Calu3 (cell line): ENCODE data around the gene HCK. TPM values are rescaled to one million over a fixed set of nuclear protein-coding genes. Genes with fewer than 3 reads are reported as not detected.

Experiments
- BruUV-seq: library from RNA; stranded (reverse); fragments of 400-500 nt; replicated peaks from 2 replicates; lab custom pipeline; 2021; lab: Mats Ljungman, UMichigan
- CTCF ChIA-PET: fragments of 300-600 bp; sonication (Branson Sonifier 250); formaldehyde crosslinking; loops from one replicate; lab custom pipeline; 2022; ENCODE audit warnings: antibody characterized with exemption; lab: Charles Lee
- DNase-seq: peaks from one replicate; pipeline ENCODE4 v3.0.0; 2022
- H3K27ac Mint-ChIP-seq: one replicate; pipeline ENCODE4 v1.8.0; 2022; ENCODE audit warnings: mixed read lengths; ENCODE audit not compliant: unreplicated experiment
- H3K27me3 Mint-ChIP-seq: one replicate; pipeline ENCODE4 v1.8.0; 2022; ENCODE audit warnings: mixed read lengths; ENCODE audit not compliant: unreplicated experiment
- H3K36me3 Mint-ChIP-seq: one replicate; pipeline ENCODE4 v1.8.0; 2022; ENCODE audit warnings: mild to moderate bottlenecking, moderate library complexity, mixed read lengths; ENCODE audit not compliant: insufficient read depth, unreplicated experiment
- H3K4me1 Mint-ChIP-seq: one replicate; pipeline ENCODE4 v1.8.0; 2022; ENCODE audit warnings: mild to moderate bottlenecking, low read depth, mixed read lengths; ENCODE audit not compliant: unreplicated experiment
- H3K4me3 Mint-ChIP-seq: one replicate; pipeline ENCODE4 v1.8.0; 2022; ENCODE audit warnings: mild to moderate bottlenecking, low read depth, moderate library complexity, mixed read lengths; ENCODE audit not compliant: unreplicated experiment
- H3K9me3 Mint-ChIP-seq: one replicate; pipeline ENCODE4 v1.8.0; 2022; ENCODE audit warnings: low read depth, mixed read lengths; ENCODE audit not compliant: unreplicated experiment
- intact Hi-C: fragments of 100-400 bp; cut with micrococcal nuclease; formaldehyde crosslinking; loops from one replicate; pipeline ENCODE4 v1.10.0; 2022; ENCODE audit not compliant: unreplicated experiment
- total RNA-seq: library from RNA; stranded (reverse); gene quantifications from 2 replicates; pipeline ENCODE4 v1.2.3, GENCODE V29; 2022
- TF ChIP-seq, protein P1 (sequence below): fragments of 200-600 bp; IDR thresholded peaks from one replicate; pipeline ENCODE4 v1.8.0; 2022; ENCODE audit warnings: antibody characterized with exemption; ENCODE audit not compliant: unreplicated experiment

The HCK gene
- total RNA-seq, 1 experiment from 2014 or later, result not detected

DNA sequence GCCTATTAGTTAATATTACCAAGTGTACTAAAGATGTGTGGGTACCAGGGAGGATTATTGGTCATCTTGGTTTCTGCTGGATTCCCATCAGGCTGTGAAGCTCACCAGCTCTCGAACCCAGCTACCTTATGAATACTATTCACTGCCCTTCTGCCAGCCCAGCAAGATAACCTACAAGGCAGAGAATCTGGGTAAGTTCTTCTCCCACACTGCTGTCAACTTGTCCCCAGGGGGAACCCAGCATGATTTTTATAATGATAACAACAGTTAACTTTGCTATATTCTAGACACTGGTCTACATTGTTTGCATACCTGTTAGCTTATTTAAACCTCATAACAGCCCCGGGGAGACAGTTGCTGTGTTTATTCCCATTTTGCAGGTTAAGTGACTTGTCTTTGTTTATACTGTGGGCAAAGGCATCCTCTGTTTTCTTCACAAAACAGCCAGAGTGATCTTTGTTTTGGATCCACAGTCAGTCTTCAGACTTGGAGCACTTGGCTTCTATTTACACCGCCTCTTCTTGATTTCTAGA lies 84.0 kb downstream of the HCK start:
- intact Hi-C loops, result no loop called here
- no peak overlapping the region for H3K4me3 Mint-ChIP-seq
- H3K4me1 Mint-ChIP-seq, result no peaks in the 10 kb centered on the region
- H3K27me3 Mint-ChIP-seq, result no peaks in the 10 kb centered on the region
- H3K27ac Mint-ChIP-seq, result no peak overlapping the region
- no peak for DNase-seq
- peaks cover 29% of the 10 kb centered on the region for H3K36me3 Mint-ChIP-seq
- BruUV-seq, result no TSS peak
- TF ChIP-seq, protein P1, sequence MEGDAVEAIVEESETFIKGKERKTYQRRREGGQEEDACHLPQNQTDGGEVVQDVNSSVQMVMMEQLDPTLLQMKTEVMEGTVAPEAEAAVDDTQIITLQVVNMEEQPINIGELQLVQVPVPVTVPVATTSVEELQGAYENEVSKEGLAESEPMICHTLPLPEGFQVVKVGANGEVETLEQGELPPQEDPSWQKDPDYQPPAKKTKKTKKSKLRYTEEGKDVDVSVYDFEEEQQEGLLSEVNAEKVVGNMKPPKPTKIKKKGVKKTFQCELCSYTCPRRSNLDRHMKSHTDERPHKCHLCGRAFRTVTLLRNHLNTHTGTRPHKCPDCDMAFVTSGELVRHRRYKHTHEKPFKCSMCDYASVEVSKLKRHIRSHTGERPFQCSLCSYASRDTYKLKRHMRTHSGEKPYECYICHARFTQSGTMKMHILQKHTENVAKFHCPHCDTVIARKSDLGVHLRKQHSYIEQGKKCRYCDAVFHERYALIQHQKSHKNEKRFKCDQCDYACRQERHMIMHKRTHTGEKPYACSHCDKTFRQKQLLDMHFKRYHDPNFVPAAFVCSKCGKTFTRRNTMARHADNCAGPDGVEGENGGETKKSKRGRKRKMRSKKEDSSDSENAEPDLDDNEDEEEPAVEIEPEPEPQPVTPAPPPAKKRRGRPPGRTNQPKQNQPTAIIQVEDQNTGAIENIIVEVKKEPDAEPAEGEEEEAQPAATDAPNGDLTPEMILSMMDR, result no peak
- H3K9me3 Mint-ChIP-seq, result no peaks in the 10 kb centered on the region
- CTCF ChIA-PET, result interaction anchor here (0.5 kb wide), 1 partner anchor 15 kb away, joined by 3 read pairs; no protein-coding TSS in a partner anchor

DNA sequence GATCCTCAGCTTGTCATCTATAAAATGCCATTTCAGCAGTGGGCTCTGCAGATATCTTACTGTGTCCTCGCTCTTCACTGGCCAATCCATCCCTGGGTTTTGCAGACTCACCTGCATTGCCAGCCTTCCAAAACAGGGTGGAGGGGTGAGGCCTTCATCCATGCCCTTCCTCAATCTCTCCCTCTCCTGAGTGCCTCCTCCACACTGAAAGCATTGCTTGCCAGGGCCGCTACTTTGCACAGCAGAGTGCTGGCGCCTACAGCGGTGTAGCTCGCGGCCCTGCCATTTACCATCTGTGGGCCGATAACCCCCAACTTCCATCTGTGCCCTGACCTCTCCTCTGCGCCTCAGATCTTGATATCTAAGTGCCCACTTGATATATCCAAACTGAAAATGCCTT lies 86.9 kb downstream of the HCK start:
- no peaks in the 10 kb centered on the region for H3K27me3 Mint-ChIP-seq
- intact Hi-C loops, result no loop called here
- peaks cover 45% of the 10 kb centered on the region for H3K36me3 Mint-ChIP-seq
- H3K27ac Mint-ChIP-seq, result no peak overlapping the region
- TF ChIP-seq, protein P1, result no peak
- no peaks in the 10 kb centered on the region for H3K9me3 Mint-ChIP-seq
- no peak for DNase-seq
- H3K4me1 Mint-ChIP-seq, result no peaks in the 10 kb centered on the region
- CTCF ChIA-PET, result no interaction called here
- no peak overlapping the region for H3K4me3 Mint-ChIP-seq
- no TSS peak for BruUV-seq

DNA sequence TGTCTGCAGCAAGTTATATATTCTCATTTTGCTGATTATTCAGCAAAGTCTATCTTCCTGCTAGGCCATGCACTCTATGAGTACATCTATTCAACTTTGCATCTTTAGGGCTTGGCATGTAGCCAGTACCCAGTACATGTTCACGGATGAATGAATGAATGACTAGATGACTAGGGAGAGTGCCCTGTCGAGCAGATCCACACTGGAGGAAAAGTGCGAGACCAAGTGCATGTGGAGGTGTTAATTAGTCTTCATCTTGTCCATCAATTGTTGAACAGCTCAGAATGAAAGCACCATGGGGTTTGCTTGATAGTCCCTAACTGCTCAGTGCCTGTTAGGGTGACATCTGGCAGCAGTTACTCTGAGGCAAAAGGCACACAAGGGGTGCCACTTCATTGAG lies 87.9 kb downstream of the HCK start:
- Mint-ChIP-seq H3K4me3 (no peak overlapping the region), H3K27ac (no peak overlapping the region), H3K4me1 (no peaks in the 10 kb centered on the region), H3K36me3 (peaks cover 53% of the 10 kb centered on the region), H3K27me3 (no peaks in the 10 kb centered on the region), H3K9me3 (no peaks in the 10 kb centered on the region)
- DNase-seq, result no peak
- TF ChIP-seq, protein P1, result no peak
- intact Hi-C loops, result no loop called here
- CTCF ChIA-PET, result interaction anchor here (0.7 kb wide), 1 partner anchor 67 kb away, joined by 4 read pairs; no protein-coding TSS in a partner anchor
- BruUV-seq, result no TSS peak

DNA sequence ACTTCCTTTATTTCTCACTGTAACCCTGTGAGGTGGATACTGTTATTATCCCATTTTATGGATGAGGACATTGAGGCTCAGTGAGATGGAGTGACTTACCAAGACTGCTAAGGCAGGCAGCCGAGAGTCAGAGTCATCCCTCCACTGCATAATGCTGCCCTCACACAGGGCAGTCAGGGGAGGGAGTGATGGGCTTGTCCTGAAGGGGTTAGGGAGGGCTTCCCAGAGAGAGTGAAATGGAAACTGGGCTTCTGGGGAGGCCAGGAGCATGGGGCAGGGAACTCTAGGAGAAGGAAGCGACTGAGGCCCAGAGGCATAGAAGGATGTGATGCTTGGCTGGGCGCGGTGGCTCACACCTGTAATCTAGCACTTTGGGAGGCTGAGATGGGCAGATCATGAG lies 88.6 kb downstream of the HCK start:
- CTCF ChIA-PET, result no interaction called here
- H3K4me1 Mint-ChIP-seq, result no peaks in the 10 kb centered on the region
- peaks cover 59% of the 10 kb centered on the region for H3K36me3 Mint-ChIP-seq
- no peak overlapping the region for H3K4me3 Mint-ChIP-seq
- no peaks in the 10 kb centered on the region for H3K9me3 Mint-ChIP-seq
- DNase-seq, result no peak
- H3K27ac Mint-ChIP-seq, result no peak overlapping the region
- H3K27me3 Mint-ChIP-seq, result no peaks in the 10 kb centered on the region
- intact Hi-C loops, result no loop called here
- TF ChIP-seq, protein P1, result no peak
- BruUV-seq, result no TSS peak
